ENCODE results near the gene SMIM24.
A peak's percentile ranks its signal among the peaks of the same experiment; 100 is the strongest.
"Not testable (repeated sequence)": the region's sequence is repeated elsewhere in the genome, so short reads cannot be mapped to it uniquely, and the experiment has no call there.

The SMIM24 gene

DNA sequence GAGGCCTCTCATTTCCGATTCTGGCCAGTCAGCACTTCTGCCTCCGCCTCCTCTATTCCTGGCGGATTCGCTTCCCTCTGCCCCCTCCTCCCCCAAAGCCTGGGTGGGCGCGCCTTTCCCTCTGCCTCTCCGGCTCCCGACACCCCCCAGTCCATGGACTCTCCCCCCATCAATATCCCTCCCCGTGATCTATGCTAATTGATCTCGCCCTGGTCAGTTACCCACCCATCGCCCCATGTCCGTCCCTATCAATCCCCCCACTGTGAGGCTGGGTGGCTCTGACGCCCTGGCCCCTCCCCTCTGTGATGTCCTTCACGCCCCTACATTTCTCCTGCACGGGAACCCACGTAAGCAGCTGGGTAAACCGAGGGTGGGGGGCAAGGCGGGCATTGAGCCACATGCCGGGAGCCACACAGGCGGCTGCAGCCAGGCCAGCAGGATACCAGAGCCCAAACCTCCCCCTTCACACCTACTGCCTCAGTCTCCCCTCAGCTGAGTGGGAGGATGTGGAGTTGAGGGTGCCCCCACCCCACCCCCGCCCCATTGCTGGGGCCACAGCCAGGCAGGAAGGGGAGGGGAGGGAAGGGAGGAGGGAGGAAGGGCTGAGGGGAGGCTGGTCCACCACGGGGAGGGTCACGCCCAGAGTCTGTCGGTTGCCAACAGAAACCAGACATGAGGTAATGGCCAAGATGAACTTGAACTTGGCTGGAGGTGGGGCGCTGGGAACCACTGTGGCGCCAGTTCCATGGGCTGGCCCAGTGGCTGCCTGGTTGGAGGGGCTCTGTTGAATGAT, 21.0 kb downstream of the SMIM24 start:
- no peak overlapping the region for H3K4me3 Mint-ChIP-seq
- H3K9me3 Mint-ChIP-seq, result no peaks in the 10 kb centered on the region
- peaks cover 7% of the 10 kb centered on the region for H3K4me1 Mint-ChIP-seq
- H3K27ac Mint-ChIP-seq, result no peak overlapping the region
- ATAC-seq, result no peak
- peaks cover 20% of the 10 kb centered on the region for H3K36me3 Mint-ChIP-seq
- no peaks in the 10 kb centered on the region for H3K27me3 Mint-ChIP-seq

DNA sequence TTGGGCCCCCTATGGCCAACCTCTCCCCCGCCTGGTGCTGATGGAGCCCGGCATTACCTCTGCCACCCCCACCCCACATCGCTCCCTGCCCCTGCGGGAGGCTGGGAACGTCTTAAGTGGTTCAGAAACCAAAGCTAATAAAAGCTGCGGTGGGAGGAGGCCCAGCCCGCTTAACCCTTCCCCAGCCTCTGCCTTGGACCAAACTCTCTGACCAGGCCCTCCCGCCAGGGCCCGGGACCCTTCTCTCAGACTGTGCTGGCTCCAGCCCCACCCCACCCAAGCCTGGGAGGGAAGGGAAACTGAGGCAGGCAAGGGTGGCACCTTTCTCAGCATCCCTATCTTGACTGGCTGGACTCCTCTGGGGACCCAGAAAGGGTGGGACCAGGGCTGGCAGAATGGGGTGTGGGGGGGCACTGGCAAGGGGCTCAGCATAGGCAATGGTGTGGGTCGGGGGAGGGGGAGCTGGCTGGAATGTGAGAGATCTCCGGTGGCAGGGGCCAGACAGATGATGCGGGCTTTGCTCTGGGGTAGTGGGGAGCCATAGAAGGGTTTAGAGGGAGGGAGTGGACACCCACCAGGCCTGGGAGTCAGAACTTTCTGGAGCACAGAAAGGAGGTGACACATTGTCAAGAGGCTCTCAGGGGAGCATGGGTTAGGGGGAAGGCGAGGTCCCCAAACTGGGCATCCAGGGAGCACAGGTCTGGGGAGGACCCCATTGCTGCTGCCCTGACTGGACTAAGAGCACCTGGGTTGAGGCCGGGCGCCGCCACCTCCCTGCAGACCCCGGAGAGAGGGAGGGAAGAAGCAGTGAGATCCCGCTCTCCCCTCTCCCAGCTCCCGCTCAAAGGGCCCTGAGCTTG, 21.9 kb downstream of the SMIM24 start:
- peaks cover 7% of the 10 kb centered on the region for H3K4me1 Mint-ChIP-seq
- no peaks in the 10 kb centered on the region for H3K9me3 Mint-ChIP-seq
- peaks cover 21% of the 10 kb centered on the region for H3K36me3 Mint-ChIP-seq
- no peak for ATAC-seq
- no peaks in the 10 kb centered on the region for H3K27me3 Mint-ChIP-seq
- H3K27ac Mint-ChIP-seq, result no peak overlapping the region
- no peak overlapping the region for H3K4me3 Mint-ChIP-seq

DNA sequence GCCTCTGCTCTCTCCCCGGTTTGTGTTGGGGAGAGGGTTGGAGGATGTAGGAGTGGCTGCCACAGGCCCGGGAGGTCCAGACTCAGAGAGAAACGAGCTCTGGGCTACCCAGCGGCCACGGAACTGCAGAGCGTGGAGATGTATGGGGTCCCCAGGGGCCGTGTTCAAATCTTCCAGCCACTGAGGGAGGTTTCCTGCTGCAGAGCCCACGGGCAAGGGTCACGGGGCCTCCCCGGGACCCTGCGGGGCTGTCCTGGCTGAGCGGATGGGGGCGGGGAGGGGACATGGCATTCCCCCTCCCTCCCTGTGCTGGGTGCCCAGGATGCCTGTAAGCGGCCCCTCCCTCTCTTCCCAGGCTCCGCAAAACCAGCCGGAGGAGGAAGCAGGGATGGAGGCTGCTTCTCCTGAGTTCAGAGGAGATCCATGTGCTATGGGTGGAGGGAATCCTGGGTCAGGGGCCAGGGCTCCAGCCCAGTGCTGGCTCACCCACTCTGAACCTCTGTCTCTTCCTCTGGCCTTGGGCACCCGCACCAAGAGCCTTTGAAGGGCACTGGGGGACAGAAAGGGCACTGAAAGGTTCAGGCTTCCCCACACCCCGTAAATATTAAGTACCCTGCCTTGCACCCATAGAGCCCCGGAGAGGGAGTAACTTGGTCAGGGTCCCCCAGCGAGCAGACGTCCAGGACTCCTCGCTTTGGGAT, 22.6 kb downstream of the SMIM24 start:
- Mint-ChIP-seq H3K36me3 (peaks cover 25% of the 10 kb centered on the region), H3K4me1 (peaks cover 7% of the 10 kb centered on the region), H3K4me3 (no peak overlapping the region), H3K9me3 (no peaks in the 10 kb centered on the region), H3K27me3 (no peaks in the 10 kb centered on the region), H3K27ac (no peak overlapping the region)
- ATAC-seq, result peak; percentile 61

DNA sequence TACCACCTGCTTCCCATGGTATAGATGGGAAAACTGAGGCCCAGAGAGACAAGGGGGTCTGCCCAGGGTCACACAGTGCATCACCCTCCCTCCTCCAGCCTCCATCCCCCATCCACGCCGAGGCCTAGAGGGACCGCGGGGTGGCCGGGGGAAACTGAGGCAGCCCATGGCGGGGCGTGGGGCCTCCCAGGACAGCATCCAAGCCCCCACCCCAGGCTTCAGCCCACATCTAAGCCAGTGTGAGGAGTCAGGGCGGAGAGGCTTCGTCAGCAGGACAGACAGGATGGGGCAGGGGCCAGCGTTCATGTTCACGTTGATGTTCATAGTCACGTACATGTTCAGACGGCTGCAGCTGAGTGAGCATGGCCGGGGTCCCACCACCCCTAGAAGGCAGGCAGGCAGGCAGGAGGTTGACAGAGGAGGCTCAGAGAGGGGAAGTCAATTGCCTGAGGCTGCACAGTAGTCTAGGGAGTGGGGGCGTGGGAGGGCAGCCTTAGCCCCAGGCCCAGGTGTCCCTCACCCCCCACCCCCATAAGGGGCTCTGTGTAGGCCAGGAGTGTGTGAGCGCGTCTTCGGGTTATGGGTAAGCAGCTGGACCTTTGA, 23.3 kb downstream of the SMIM24 start:
- no peaks in the 10 kb centered on the region for H3K9me3 Mint-ChIP-seq
- no peak overlapping the region for H3K27ac Mint-ChIP-seq
- peaks cover 28% of the 10 kb centered on the region for H3K36me3 Mint-ChIP-seq
- H3K4me1 Mint-ChIP-seq, result peaks cover 7% of the 10 kb centered on the region
- H3K27me3 Mint-ChIP-seq, result no peaks in the 10 kb centered on the region
- H3K4me3 Mint-ChIP-seq, result no peak overlapping the region
- ATAC-seq, result peak; percentile 13

DNA sequence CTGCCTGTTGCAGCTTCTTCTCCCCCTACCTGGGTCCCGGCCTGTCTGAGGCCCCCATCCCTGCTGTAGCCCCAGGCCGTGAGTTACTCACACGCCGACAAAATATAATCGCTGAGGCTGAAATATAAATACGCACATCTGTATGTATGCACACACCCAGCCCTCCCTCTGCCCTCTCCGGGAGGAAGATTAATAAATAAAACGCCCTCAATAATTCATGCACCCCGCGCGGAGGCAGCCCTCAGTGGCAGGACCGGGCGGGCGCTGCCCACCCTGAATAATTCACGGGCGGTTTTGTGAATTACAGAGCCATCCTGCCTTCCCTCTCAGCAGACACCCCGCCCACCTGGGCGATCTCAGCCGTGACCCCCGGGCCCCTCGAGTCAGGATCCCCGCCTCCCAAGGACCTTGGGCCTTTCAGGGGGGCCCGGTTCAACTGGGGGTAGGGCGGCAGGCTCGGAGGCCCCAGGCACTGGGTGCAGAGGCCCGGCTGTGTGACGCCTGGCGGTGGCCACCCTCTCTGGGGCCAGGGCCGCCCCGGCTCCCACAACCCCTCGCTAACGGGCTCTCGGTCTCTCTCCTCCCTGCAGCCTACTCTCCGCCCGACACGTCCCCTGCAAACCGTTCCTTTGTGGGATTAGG, 24.2 kb downstream of the SMIM24 start:
- ATAC-seq, result no peak
- no peak overlapping the region for H3K27ac Mint-ChIP-seq
- no peaks in the 10 kb centered on the region for H3K9me3 Mint-ChIP-seq
- H3K4me3 Mint-ChIP-seq, result no peak overlapping the region
- H3K36me3 Mint-ChIP-seq, result peaks cover 31% of the 10 kb centered on the region
- H3K27me3 Mint-ChIP-seq, result no peaks in the 10 kb centered on the region
- peaks cover 11% of the 10 kb centered on the region for H3K4me1 Mint-ChIP-seq

GRCh38 chr19:3455393-3455955, 24.9 kb downstream of the SMIM24 start:
- Mint-ChIP-seq H3K27ac (no peak overlapping the region), H3K4me1 (peaks cover 14% of the 10 kb centered on the region), H3K4me3 (no peak overlapping the region), H3K36me3 (peaks cover 37% of the 10 kb centered on the region), H3K9me3 (no peaks in the 10 kb centered on the region), H3K27me3 (no peaks in the 10 kb centered on the region)
- ATAC-seq, result no peak

DNA sequence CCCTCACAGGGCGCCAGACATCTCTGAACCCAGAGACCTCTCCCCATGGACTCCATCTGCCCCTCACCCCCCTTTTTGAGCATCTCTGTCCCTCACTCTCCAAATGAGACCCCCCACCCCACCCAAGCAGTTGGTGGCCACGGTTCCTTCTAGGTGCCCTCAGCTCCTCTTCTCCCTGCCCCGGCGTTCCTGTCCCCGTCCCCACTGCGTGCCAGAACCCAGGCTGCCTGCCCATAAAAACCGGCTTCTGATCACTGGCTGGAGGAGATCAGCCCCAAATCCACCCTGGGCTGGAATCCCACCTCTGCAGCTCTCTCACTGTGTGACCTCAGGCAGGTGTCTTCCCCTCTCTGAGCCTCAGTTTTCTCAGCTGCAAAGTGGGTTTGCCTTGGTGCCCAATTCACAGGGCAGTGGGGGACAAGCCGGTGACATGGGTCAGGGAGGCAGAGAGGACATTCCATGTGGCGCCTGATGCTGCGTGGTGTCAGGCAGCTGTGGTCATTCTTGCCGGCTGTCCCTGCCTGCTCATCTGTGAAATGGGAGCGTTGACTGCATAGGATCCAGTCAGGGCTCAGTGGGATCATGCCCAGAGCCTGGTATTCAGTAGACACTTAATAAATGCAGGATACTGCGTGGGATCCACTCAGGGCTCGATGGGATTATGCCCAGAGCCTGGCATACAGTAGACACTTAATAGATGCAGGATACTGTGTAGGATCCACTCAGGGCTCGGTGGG, 25.5 kb downstream of the SMIM24 start:
- Mint-ChIP-seq H3K9me3 (no peaks in the 10 kb centered on the region), H3K36me3 (peaks cover 39% of the 10 kb centered on the region), H3K4me3 (no peak overlapping the region), H3K4me1 (peaks cover 14% of the 10 kb centered on the region), H3K27ac (no peak overlapping the region), H3K27me3 (no peaks in the 10 kb centered on the region)
- no peak for ATAC-seq

GRCh38 chr19:3453840-3454239, 26.5 kb downstream of the SMIM24 start:
- Mint-ChIP-seq H3K9me3 (no peaks in the 10 kb centered on the region), H3K27me3 (no peaks in the 10 kb centered on the region), H3K27ac (no peak overlapping the region), H3K36me3 (peaks cover 39% of the 10 kb centered on the region), H3K4me3 (no peak overlapping the region), H3K4me1 (peaks cover 14% of the 10 kb centered on the region)
- peak; percentile 3 for ATAC-seq

DNA sequence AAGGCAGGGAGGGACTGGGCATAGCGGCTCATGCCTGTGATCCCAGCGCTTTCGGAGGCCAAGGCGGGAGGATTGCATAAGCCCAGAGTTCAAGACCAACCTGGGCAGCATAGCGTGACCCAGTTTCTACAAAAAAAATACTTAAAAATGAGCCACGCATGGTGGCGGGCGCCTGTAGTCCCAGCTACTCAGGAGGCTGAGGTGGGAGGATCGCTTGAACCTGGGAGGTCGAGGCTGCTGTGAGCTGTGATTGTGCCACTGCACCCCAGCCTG, 27.4 kb downstream of the SMIM24 start:
- not testable (repeated sequence) for ATAC-seq, H3K27me3 Mint-ChIP-seq, H3K27ac Mint-ChIP-seq, H3K4me3 Mint-ChIP-seq, H3K9me3 Mint-ChIP-seq
- Mint-ChIP-seq H3K36me3 (peaks cover 39% of the 10 kb centered on the region), H3K4me1 (peaks cover 14% of the 10 kb centered on the region)

GRCh38 chr19:3452171-3452941, 28.0 kb downstream of the SMIM24 start:
- no peaks in the 10 kb centered on the region for H3K27me3 Mint-ChIP-seq
- peaks cover 13% of the 10 kb centered on the region for H3K4me1 Mint-ChIP-seq

DNA sequence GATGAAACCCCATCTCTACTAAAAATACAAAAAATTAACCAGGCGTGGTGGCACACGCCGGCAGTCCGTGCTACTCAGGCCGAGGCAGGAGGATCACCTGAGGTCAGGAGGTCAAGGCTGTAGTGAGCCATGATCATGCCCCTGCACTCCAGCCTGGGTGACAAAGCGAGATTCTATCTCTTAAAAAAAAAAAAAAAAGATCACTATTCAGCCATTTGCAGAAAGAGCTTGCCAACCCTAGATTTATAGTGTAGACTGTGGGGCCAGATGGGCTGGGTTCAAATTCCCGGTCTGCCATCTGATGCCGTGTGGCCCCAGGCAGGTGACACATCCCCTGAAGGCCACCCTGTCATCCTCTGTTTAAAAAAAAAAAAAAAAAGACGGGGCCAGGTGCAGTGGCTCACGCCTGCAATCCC, 28.9 kb downstream of the SMIM24 start:
- H3K4me1 Mint-ChIP-seq, result peaks cover 7% of the 10 kb centered on the region
- no peak overlapping the region for H3K4me3 Mint-ChIP-seq
- no peaks in the 10 kb centered on the region for H3K9me3 Mint-ChIP-seq
- H3K27ac Mint-ChIP-seq, result peak overlapping the region; percentile 61
- peaks cover 39% of the 10 kb centered on the region for H3K36me3 Mint-ChIP-seq
- ATAC-seq, result no peak
- H3K27me3 Mint-ChIP-seq, result no peaks in the 10 kb centered on the region

More at GRCh38 chr19:3452171-3452941, 28.0 kb downstream of the SMIM24 start:
- Mint-ChIP-seq H3K9me3 (no peaks in the 10 kb centered on the region), H3K4me3 (no peak overlapping the region), H3K36me3 (peaks cover 39% of the 10 kb centered on the region), H3K27ac (no peak overlapping the region)
- no peak for ATAC-seq

- H3K4me3 Mint-ChIP-seq, result no peak overlapping the region
- H3K27ac Mint-ChIP-seq, result peak overlapping the region; percentile 61
- peaks cover 7% of the 10 kb centered on the region for H3K4me1 Mint-ChIP-seq
- peaks cover 37% of the 10 kb centered on the region for H3K36me3 Mint-ChIP-seq
- peak; percentile 73 for ATAC-seq
- no peaks in the 10 kb centered on the region for H3K9me3 Mint-ChIP-seq
- no peaks in the 10 kb centered on the region for H3K27me3 Mint-ChIP-seq
Measured at GRCh38 chr19:3450796-3451411, 29.4 kb downstream of the SMIM24 start.
